ENCODE data around the gene FAM135A.
"Not testable (repeated sequence)": the region's sequence is repeated elsewhere in the genome, so short reads cannot be mapped to it uniquely, and the experiment has no call there.

Gene FAM135A

GRCh38 chr6:70538376-70538775 is 125.1 kb downstream of the FAM135A start:
- no peak for DNase-seq (ENCODE audit: low read depth in 2 of 2)

DNA sequence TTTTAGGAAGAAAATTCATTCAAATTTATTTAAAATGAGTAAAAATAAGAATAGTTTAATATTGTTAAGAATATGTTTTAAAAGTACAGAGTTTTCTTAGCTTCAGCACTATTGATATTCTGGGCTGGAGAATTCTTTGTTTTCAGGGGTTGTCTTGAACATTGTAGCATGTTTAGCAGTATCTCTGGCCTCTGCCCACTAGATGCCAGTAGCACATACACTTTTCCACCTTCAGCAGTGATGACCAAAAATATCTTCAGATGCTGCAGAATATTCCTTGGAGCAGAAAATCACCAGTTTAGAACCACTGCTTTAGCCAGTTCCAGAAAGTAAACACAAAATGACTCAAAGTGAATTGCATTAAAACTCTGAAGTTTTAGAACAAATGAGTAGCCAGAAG is 134.0 kb downstream of the FAM135A start:
- no peak for DNase-seq (ENCODE audit: low read depth in 2 of 2)

GRCh38 chr6:70547905-70548304 is 134.6 kb downstream of the FAM135A start:
- DNase-seq (ENCODE audit: low read depth in 2 of 2): no peak

GRCh38 chr6:70549327-70549726 is 136.0 kb downstream of the FAM135A start:
- no peak for DNase-seq (ENCODE audit: low read depth in 2 of 2)

DNA sequence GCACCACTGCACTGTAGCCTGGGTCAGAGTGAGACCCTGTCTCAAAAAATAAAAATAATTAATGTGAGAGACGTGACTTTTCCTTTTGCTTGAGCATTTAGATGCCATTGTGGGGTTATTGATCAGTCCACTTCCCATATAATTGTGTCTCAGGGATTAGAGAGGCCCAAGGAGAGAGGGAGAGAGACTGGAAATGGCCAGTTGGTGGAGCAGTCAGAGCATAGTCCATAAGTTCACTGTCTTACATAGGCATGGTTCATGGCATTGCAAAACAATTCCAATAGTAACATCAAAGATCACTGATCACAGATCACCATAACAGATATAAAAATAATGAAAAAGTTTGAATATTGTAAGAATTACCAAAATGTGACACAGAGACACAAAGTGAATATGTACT is 138.3 kb downstream of the FAM135A start:
- DNase-seq (ENCODE audit: low read depth in 2 of 2): no peak

DNA sequence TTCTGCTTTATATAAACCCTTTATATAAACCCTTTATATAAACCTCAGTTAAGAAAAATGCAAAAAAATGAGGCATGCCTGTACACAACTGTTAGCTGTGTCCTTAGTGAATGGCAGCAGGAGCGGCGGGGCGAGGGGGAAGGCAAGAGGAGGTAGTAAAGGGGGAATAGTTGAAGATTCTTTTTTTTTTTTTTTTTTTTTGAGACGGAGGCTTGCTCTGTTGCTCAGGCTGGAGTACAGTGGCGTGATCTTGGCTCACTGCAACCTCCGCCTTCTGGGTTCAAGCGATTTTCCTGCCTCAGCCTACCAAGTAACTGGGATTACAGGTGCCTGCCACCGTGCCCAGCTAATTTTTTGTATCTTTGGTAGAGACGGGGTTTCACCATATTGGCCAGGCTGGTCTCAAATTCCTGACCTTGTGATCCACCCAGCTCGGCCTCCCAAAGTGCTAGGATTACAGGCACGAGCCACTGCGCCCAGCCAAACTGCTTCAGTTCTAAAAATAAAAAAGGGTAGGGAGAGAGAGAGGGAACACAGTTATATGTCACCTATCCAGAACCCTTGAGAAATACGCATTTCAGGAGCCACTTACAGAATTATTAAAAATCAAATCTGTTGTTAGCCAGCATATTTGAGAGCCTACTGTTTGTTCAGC is 139.1 kb downstream of the FAM135A start:
- not testable (repeated sequence) for DNase-seq (ENCODE audit: low read depth in 2 of 2)

GRCh38 chr6:70552974-70553373 is 139.7 kb downstream of the FAM135A start:
- DNase-seq (ENCODE audit: low read depth in 2 of 2): no peak

DNA sequence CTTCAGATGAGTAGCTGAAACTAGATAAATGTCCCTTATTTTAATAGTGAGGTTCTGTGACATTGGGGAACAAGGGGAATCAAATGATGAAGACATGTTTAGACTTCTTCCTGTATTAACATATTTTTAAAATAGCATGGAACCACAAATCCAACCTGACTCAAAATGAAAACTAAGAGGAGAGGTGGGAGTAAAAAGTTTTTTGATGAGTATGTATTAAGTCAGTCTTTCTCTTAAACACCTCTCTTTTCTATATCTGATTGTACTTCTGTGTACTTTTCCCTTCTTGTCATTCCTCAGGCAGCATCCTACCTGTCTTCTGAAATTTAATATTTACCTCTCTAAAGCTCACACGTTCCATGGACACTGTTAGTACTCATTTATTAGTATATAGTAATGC is 144.7 kb downstream of the FAM135A start:
- DNase-seq (ENCODE audit: low read depth in 2 of 2): no peak

DNA sequence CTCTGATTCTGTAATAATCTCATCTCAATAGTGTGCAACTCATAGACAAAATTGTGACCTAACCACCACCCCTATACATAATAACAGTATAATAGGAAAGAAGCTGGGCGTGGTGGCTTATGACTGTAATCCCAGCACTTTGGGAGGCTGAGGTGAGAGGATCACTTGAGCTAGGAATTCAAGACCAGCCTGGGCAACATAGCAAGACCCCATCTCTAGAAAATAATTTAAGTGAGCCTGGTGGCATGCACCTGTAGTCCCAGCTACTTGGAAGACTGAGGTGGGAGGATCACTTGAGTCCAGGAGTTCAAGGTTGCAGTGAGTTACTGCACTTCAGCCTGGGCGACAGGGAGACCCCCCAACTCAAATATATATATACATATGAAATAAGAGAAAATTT is 149.1 kb downstream of the FAM135A start:
- not testable (repeated sequence) for DNase-seq (ENCODE audit: low read depth in 2 of 2)

- DNase-seq (ENCODE audit: low read depth in 2 of 2): no peak
These were observed 150.2 kb downstream of the FAM135A start for GRCh38 chr6:70563530-70563929.

- DNase-seq (ENCODE audit: low read depth in 2 of 2): peak; percentile 90 to 91
These were observed 153.6 kb downstream of the FAM135A start, which contains the start of gene SDHAF4 for GRCh38 chr6:70566751-70567382. SDHAF4 (plus strand) TSS chr6:70566930; CDS start chr6:70566941, 11 bp downstream.

DNA sequence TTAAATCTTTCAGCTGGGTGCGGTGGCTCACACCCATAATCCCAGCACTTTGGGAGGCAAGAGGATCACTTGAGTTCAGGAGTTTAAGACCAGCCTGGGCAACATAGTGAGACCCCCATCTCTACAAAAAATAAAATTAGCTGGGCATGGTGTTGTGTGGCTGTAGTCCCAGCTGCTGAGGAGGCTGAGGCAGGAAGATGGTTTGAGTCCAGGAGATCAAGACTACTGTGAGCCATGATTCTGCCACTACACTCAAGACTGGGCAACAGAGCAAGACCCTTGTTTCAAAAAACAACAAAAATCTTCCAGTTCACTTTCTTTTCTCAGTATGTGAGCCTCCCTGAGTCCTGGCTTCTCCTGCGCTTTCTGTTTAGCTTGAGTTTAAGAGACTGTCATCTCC is 161.3 kb downstream of the FAM135A start:
- no peak for DNase-seq (ENCODE audit: low read depth in 2 of 2)

- no peak for DNase-seq (ENCODE audit: low read depth in 2 of 2)
These were observed 162.7 kb downstream of the FAM135A start for GRCh38 chr6:70575899-70576495.

DNA sequence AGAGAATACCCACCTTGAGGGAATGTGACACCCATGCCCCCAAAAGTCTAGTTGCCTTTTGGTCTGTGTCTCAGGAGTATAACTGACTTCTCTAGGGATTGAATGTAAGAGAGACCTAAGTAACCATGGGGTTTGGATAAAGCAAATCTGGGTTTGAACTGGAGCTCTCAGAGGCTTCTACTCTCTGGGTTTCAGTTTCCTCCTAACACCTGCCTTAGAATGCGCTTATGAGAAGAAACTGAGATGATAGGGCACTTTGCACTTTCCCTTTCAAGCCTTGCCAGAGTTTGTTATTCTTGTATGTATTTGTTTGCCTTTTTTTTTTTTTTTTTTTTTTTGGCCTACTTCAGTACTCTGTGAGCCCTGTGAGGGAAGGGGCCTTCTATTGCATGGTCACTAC is 172.8 kb downstream of the FAM135A start:
- DNase-seq (ENCODE audit: low read depth in 2 of 2): no peak

DNA sequence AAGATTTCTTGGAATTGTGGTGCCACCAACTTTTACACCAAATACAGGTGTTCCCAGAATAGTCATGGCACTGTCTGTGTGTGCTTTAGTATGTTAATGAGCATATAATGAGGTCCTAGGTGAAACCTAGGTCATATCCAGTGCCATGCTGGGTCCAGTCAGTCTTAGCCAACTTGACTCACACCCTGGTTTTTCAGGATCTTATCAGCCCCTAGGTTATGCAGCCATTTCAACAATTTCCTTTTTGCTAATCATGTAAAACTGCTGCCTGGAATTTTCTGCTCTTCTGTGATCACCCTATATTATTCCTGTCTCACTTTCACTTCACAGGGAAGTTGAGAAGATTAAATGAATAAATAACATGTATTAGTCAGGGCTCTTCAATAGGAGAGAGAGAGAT is 177.1 kb downstream of the FAM135A start:
- no peak for DNase-seq (ENCODE audit: low read depth in 2 of 2)

- DNase-seq (ENCODE audit: low read depth in 2 of 2): no peak
These were observed 179.2 kb downstream of the FAM135A start for GRCh38 chr6:70592391-70593117.

- no peak for DNase-seq (ENCODE audit: low read depth in 2 of 2)
These were observed 179.8 kb downstream of the FAM135A start for GRCh38 chr6:70593118-70593486.

DNA sequence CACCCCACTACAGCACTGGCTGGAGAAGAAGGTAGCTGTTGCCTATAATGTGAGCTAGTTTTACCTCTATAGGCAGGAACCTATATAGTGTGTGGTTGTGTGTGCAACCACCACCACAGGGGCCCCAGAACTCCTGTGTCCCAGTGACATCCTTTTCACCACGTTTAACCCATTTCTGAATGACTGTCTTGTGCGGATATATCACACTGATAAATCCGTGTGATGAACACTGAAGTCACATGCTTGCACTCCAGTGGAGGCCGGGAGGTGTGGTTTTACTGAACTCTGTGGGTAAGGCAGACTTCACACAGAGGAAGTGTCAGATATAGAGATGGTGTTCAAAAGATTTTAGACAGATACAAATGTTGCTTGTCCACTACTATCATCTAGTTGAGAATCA is 185.9 kb downstream of the FAM135A start:
- no peak for DNase-seq (ENCODE audit: low read depth in 2 of 2)

DNA sequence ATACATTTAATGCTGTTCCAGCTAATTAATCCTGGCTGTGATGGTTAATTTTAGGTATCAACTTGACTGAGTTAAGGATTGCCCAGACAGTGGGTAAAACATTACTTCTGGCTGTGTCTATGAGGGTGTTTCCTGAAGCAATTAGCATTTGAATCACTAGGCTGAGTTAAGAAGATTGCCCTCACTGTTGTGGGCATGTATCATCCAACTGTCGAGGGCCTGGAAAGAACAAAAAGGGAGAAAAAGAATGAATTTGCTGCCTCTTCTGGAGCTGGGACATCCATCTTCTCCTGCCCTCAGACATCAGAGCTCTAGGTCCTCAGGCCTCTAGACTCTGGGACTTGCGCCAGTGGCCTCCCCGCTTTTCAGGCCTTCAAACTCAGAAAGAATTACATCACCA is 187.7 kb downstream of the FAM135A start:
- no peak for DNase-seq (ENCODE audit: low read depth in 2 of 2)

DNA sequence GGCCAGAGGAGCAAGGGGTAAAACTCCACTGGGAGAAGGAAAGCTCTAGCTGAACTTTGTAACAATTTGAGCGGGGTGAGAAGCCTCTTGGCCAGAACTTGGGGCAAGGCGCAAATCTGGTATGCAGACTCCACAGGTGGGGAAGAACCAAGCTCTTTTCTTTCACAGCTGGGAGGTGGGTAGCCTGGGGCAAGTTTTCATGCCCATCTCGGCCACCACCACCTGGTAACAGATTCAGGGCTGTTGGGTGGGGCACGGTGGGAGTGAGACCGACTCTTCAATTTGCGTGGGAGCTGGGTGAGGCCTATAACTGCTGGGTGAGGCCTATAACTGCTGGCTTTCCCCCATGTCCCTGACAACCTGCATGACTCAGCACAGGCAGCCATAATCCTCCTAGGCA is 190.9 kb downstream of the FAM135A start:
- DNase-seq (ENCODE audit: low read depth in 2 of 2): no peak

GRCh38 chr6:70607371-70607770 is 194.1 kb downstream of the FAM135A start:
- not testable (repeated sequence) for DNase-seq (ENCODE audit: low read depth in 2 of 2)

GRCh38 chr6:70609181-70609580 is 195.9 kb downstream of the FAM135A start:
- DNase-seq (ENCODE audit: low read depth in 2 of 2): not testable (repeated sequence)
